Brain microvascular endothelial cell (primary cell): ENCODE data around the gene DIS3L2.

ENCODE experiments used
- DNase-seq: peaks from one replicate; pipeline ENCODE4 v3.0.0-alpha.2; 2020
- H3K27ac ChIP-seq: fragments of 250-450 bp; sonication (Bioruptor Pico); 2 replicates; pipeline ENCODE4 v1.5.1; 2020; ENCODE audit warnings: mild to moderate bottlenecking, moderate library complexity
- H3K27me3 ChIP-seq: fragments of 250-450 bp; sonication (Bioruptor Pico); replicated peaks from 2 replicates; pipeline ENCODE4 v1.5.1; 2020; ENCODE audit warnings: mild to moderate bottlenecking
- H3K36me3 ChIP-seq: fragments of 250-450 bp; sonication (Bioruptor Pico); replicated peaks from 2 replicates; pipeline ENCODE4 v1.5.1; 2020; ENCODE audit warnings: mild to moderate bottlenecking
- H3K4me3 ChIP-seq: 2 replicates; pipeline ENCODE4 v1.5.1; 2011; ENCODE audit warnings: low read depth, mild to moderate bottlenecking, control low read depth, low read length, moderate library complexity
- CTCF ChIP-seq: IDR thresholded peaks from 2 replicates; pipeline ENCODE4 v1.5.1; 2011; ENCODE audit warnings: low read depth, mild to moderate bottlenecking, moderate library complexity, low read length, control low read depth, inconsistent platforms; ENCODE audit errors: missing control alignments
- in situ Hi-C: cut with HindIII; loops from 2 replicates; pipeline ENCODE4 v1.10.0; 2017; ENCODE audit warnings: low sequenced_read_pairs, low pct_ligation_motif_present

DIS3L2 gene

GRCh38 chr2:231988179-231988866 is 26.8 kb downstream of the DIS3L2 start:
- TF ChIP-seq CTCF, result no peak
- Histone ChIP-seq H3K27me3 (no peaks in the 10 kb centered on the region), H3K36me3 (no peaks in the 10 kb centered on the region), H3K4me3 (no peak overlapping the region), H3K27ac (no peak overlapping the region)
- in situ Hi-C loops, result no loop called here
- no peak for DNase-seq

- no peak for TF ChIP-seq CTCF
- H3K36me3 ChIP-seq, result no peaks in the 10 kb centered on the region
- in situ Hi-C loops, result no loop called here
Measured at GRCh38 chr2:231991664-231992063, 30.2 kb downstream of the DIS3L2 start.

GRCh38 chr2:231992888-231993287 is 31.4 kb downstream of the DIS3L2 start:
- Histone ChIP-seq H3K4me3 (no peak overlapping the region), H3K27me3 (no peaks in the 10 kb centered on the region), H3K36me3 (no peaks in the 10 kb centered on the region), H3K27ac (no peak overlapping the region)
- DNase-seq, result no peak
- in situ Hi-C loops, result no loop called here
- no peak for TF ChIP-seq CTCF

More at GRCh38 chr2:231991664-231992063, 30.2 kb downstream of the DIS3L2 start:
- H3K27ac ChIP-seq, result no peak overlapping the region
- H3K4me3 ChIP-seq, result no peak overlapping the region
- no peaks in the 10 kb centered on the region for H3K27me3 ChIP-seq
- DNase-seq, result no peak

- no peak for TF ChIP-seq CTCF
- no peak overlapping the region for H3K4me3 ChIP-seq
- no peak overlapping the region for H3K27ac ChIP-seq
- in situ Hi-C loops, result no loop called here
- no peaks in the 10 kb centered on the region for H3K27me3 ChIP-seq
- H3K36me3 ChIP-seq, result no peaks in the 10 kb centered on the region
- DNase-seq, result no peak
Measured at GRCh38 chr2:231996797-231997540, 35.5 kb downstream of the DIS3L2 start.

- no peak for TF ChIP-seq CTCF
- in situ Hi-C loops, result no loop called here
- Histone ChIP-seq H3K4me3 (no peak overlapping the region), H3K27ac (no peak overlapping the region), H3K36me3 (no peaks in the 10 kb centered on the region), H3K27me3 (no peaks in the 10 kb centered on the region)
- DNase-seq, result no peak
Measured at GRCh38 chr2:231998046-231998445, 36.5 kb downstream of the DIS3L2 start.
